OCI-LY1 (cell line): Measurements from ENCODE around the gene ADAT3.

Experiments
- CTCF ChIP-seq: fragments of 200-600 bp; sonication (generic), shearing (Covaris generic); IDR thresholded peaks from 2 replicates; pipeline ENCODE4 v1.5.1; 2017; ENCODE audit warnings: mild to moderate bottlenecking, antibody characterized with exemption, low read length, moderate library complexity, mixed read lengths
- EZH2 ChIP-seq: fragments of 200-600 bp; sonication (generic), shearing (Covaris generic); IDR thresholded peaks from 2 replicates; pipeline ENCODE4 v1.8.0; 2017; ENCODE audit warnings: borderline replicate concordance, mixed run types, mild to moderate bottlenecking, antibody characterized with exemption, low read length, moderate library complexity, mixed read lengths

- TF ChIP-seq CTCF (no peak), EZH2 (no peak)
Observed at GRCh38 chr19:1896508-1896907, 8.7 kb upstream of the ADAT3 start.
